Measurements from ENCODE around the gene SMARCAL1. TPM values are rescaled to one million over a fixed set of nuclear protein-coding genes. Genes with fewer than 3 reads are reported as not detected.

SMARCAL1 gene
- total and polyA plus RNA-seq, 9 of the 15 experiments (the other 6 are each of a cell fraction or from before 2014, with no cell fraction given) = 8.2 to 27.9 (median 12.4) TPM

DNA sequence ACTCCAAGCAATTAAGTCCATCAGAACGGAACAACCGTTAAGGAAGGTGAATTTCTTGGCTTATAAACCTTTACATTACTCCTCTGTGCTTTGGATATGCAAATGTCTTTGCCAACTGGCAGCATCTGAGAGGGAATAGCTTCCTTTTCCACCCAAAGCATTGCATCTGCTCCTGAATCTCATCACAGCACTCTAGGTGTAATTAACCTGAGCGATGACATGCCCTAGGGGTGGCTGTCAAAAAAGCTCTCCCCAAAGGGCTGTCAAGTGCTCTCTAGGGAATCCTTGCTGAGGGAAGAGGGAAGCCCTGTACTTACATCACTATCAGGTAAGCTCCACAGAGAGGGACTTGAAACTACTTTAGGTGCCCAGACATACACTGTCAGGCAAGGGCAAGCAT lies 5.5 kb upstream of the SMARCAL1 start:
- Histone ChIP-seq H3K9me3 (replicated peaks; ENCODE audit: control insufficient read depth, insufficient read depth, low read depth, low read length) (no peaks in the 10 kb centered on the region), H3K27ac (ENCODE audit: extremely low read depth, low read depth, low read length) (no peak overlapping the region), H3K4me2 (ENCODE audit: insufficient read depth, low read length) (no peak overlapping the region), H3K79me2 (ENCODE audit: control insufficient read depth, insufficient read depth, low read length) (no peaks in the 10 kb centered on the region), H3K9ac (ENCODE audit: insufficient read depth in 1 of 2, low read depth in 2 of 2, low read length in 2 of 2) (no peak overlapping the region), H3K4me1 (replicated peaks in 1 of 2; ENCODE audit: control insufficient read depth in 2 of 2, insufficient read depth in 2 of 2, low read length in 2 of 2) (no peaks in the 10 kb centered on the region; a peak in 2 of 5 replicates), H3K36me3 (ENCODE audit: control insufficient read depth, insufficient read depth, low read length) (no peaks in the 10 kb centered on the region), H4K20me1 (replicated peaks; ENCODE audit: control insufficient read depth, insufficient read depth, low read length) (no peaks in the 10 kb centered on the region), H2AFZ (ENCODE audit: low read depth, low read length) (no peak overlapping the region), H3K9me1 (ENCODE audit: control insufficient read depth, insufficient read depth, low read length) (no peaks in the 10 kb centered on the region), H3K27me3 (ENCODE audit: control insufficient read depth in 2 of 2, insufficient read depth in 2 of 2, low read length in 2 of 2) (peaks cover 2 to 10% of the 10 kb centered on the region in 2 experiments; a peak in 3 of 5 replicates), H3K4me3 (no peak overlapping the region)
- in situ Hi-C loops (cut with MboI) (no loop called here), intact Hi-C loops (cut with micrococcal nuclease) (no loop called here)
- FAIRE-seq = no peak
- BruUV-seq (replicated peaks) = no TSS peak
- no peak for ATAC-seq
- CTCF ChIA-PET (ENCODE audit: low intra/inter-chr PET ratio) = no interaction called here
- 14% methylated on average over 3 of the region's 3 CpGs for WGBS (ENCODE audit: insufficient coverage, low coverage, missing lambda C conversion rate)
- POLR2A ChIA-PET = no interaction called here
- no peak for DNase-seq (ENCODE audit: extremely low read depth in 1 of 4, low spot score in 3 of 4)
- TF ChIP-seq, protein P1, sequence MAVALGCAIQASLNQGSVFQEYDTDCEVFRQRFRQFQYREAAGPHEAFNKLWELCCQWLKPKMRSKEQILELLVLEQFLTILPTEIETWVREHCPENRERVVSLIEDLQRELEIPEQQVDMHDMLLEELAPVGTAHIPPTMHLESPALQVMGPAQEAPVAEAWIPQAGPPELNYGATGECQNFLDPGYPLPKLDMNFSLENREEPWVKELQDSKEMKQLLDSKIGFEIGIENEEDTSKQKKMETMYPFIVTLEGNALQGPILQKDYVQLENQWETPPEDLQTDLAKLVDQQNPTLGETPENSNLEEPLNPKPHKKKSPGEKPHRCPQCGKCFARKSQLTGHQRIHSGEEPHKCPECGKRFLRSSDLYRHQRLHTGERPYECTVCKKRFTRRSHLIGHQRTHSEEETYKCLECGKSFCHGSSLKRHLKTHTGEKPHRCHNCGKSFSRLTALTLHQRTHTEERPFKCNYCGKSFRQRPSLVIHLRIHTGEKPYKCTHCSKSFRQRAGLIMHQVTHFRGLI (CRISPR knock-in tag; IDR thresholded peaks at IDR 0.05) = no peak
- TF ChIP-seq, protein P2, sequence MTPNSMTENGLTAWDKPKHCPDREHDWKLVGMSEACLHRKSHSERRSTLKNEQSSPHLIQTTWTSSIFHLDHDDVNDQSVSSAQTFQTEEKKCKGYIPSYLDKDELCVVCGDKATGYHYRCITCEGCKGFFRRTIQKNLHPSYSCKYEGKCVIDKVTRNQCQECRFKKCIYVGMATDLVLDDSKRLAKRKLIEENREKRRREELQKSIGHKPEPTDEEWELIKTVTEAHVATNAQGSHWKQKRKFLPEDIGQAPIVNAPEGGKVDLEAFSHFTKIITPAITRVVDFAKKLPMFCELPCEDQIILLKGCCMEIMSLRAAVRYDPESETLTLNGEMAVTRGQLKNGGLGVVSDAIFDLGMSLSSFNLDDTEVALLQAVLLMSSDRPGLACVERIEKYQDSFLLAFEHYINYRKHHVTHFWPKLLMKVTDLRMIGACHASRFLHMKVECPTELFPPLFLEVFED (CRISPR knock-in tag; conservative IDR thresholded peaks at IDR 0.05) = no peak
- no peak for TF ChIP-seq SP2 (IDR thresholded peaks at IDR 0.05; ENCODE audit: extremely low read depth, low read depth, low read length, poor library complexity, severe bottlenecking)
- TF ChIP-seq BCOR (IDR thresholded peaks at IDR 0.05) = no peak
- no peak for TF ChIP-seq DMBX1 (CRISPR knock-in tag; IDR thresholded peaks at IDR 0.05; ENCODE audit: borderline replicate concordance)
- TF ChIP-seq ERF (CRISPR knock-in tag; IDR thresholded peaks at IDR 0.05) = no peak
- no peak for TF ChIP-seq FOXJ3 (CRISPR knock-in tag; IDR thresholded peaks at IDR 0.05)
- TF ChIP-seq, protein P3, sequence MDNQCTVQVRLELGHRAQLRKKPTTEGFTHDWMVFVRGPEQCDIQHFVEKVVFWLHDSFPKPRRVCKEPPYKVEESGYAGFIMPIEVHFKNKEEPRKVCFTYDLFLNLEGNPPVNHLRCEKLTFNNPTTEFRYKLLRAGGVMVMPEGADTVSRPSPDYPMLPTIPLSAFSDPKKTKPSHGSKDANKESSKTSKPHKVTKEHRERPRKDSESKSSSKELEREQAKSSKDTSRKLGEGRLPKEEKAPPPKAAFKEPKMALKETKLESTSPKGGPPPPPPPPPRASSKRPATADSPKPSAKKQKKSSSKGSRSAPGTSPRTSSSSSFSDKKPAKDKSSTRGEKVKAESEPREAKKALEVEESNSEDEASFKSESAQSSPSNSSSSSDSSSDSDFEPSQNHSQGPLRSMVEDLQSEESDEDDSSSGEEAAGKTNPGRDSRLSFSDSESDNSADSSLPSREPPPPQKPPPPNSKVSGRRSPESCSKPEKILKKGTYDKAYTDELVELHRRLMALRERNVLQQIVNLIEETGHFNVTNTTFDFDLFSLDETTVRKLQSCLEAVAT (IDR thresholded peaks at IDR 0.05) = no peak
- no peak for TF ChIP-seq BRF1 (IDR thresholded peaks at IDR 0.05; ENCODE audit: borderline replicate concordance, extremely low read depth, insufficient read length)
- TF ChIP-seq, protein P4, sequence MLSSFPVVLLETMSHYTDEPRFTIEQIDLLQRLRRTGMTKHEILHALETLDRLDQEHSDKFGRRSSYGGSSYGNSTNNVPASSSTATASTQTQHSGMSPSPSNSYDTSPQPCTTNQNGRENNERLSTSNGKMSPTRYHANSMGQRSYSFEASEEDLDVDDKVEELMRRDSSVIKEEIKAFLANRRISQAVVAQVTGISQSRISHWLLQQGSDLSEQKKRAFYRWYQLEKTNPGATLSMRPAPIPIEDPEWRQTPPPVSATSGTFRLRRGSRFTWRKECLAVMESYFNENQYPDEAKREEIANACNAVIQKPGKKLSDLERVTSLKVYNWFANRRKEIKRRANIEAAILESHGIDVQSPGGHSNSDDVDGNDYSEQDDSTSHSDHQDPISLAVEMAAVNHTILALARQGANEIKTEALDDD (IDR thresholded peaks at IDR 0.05) = no peak
- TF ChIP-seq RFX5 (IDR thresholded peaks at IDR 0.05; ENCODE audit: low read depth, low read length) = no peak
- no peak for TF ChIP-seq TEAD1 (CRISPR knock-in tag; IDR thresholded peaks at IDR 0.05)
- no peak for TF ChIP-seq ZNF274 (IDR thresholded peaks at IDR 0.05; ENCODE audit: borderline replicate concordance, low read depth, low read length)
- TF ChIP-seq SMAD2 (IDR thresholded peaks at IDR 0.05; ENCODE audit: low read depth, low read length) = no peak
- TF ChIP-seq, protein P5, sequence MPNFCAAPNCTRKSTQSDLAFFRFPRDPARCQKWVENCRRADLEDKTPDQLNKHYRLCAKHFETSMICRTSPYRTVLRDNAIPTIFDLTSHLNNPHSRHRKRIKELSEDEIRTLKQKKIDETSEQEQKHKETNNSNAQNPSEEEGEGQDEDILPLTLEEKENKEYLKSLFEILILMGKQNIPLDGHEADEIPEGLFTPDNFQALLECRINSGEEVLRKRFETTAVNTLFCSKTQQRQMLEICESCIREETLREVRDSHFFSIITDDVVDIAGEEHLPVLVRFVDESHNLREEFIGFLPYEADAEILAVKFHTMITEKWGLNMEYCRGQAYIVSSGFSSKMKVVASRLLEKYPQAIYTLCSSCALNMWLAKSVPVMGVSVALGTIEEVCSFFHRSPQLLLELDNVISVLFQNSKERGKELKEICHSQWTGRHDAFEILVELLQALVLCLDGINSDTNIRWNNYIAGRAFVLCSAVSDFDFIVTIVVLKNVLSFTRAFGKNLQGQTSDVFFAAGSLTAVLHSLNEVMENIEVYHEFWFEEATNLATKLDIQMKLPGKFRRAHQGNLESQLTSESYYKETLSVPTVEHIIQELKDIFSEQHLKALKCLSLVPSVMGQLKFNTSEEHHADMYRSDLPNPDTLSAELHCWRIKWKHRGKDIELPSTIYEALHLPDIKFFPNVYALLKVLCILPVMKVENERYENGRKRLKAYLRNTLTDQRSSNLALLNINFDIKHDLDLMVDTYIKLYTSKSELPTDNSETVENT (CRISPR knock-in tag; IDR thresholded peaks at IDR 0.05) = no peak
- no peak for TF ChIP-seq ETV5 (CRISPR knock-in tag; IDR thresholded peaks at IDR 0.05; ENCODE audit: low read depth)

All from K562 (cell line).